ENCODE measurements around the gene PDGFB. TPM values are rescaled to one million over a fixed set of nuclear protein-coding genes. Genes with fewer than 3 reads are reported as not detected.

Gene PDGFB
- total and polyA plus RNA-seq, 12 donors: 9.9 to 45.6 (median 18.5) TPM

- DNase-seq (no peak), ATAC-seq (peak in 4 of 8 donors; percentile 4 to 42 (median 26))
- peaks cover 0 to 3% (median 0%) of the 10 kb centered on the region in 9 donors for H3K36me3 ChIP-seq
- H3K4me3 ChIP-seq: no peak overlapping the region
- intact Hi-C loops (cut with DNase I): no loop called here
- 73 to 76% methylated on average over 15 of the region's 15 CpGs for whole genome bisulfite sequencing, 2 donors
- TF ChIP-seq CTCF (IDR thresholded peaks at IDR 0.05): no peak
- no peaks in the 10 kb centered on the region for H3K27me3 ChIP-seq
- no peak overlapping the region for H3K27ac ChIP-seq
- peaks cover 0 to 16% (median 0%) of the 10 kb centered on the region in 9 donors for H3K4me1 ChIP-seq
- H3K9me3 ChIP-seq: no peaks in the 10 kb centered on the region
Observed at GRCh38 chr22:39207141-39208012, 37.4 kb downstream of the PDGFB start.

- H3K27me3 ChIP-seq: no peaks in the 10 kb centered on the region
- H3K4me1 ChIP-seq: peaks cover 0 to 23% (median 0%) of the 10 kb centered on the region in 9 donors
- no peak overlapping the region for H3K4me3 ChIP-seq
- no peaks in the 10 kb centered on the region for H3K36me3 ChIP-seq
- no peak overlapping the region for H3K27ac ChIP-seq
- 88 to 91% methylated on average over 7 of the region's 7 CpGs for WGBS, 2 donors
- no peaks in the 10 kb centered on the region for H3K9me3 ChIP-seq
- intact Hi-C loops (cut with DNase I): no loop called here
- ATAC-seq: no peak
- DNase-seq: no peak
- no peak for TF ChIP-seq CTCF (IDR thresholded peaks at IDR 0.05)
Observed at GRCh38 chr22:39206491-39206890, 38.3 kb downstream of the PDGFB start.

- no peaks in the 10 kb centered on the region for H3K36me3 ChIP-seq
- ATAC-seq (peak in 2 of 8 donors; percentile 28 to 68), DNase-seq (no peak)
- TF ChIP-seq CTCF (IDR thresholded peaks at IDR 0.05): no peak
- WGBS, 2 donors: 74 to 85% methylated on average over 8 of the region's 8 CpGs
- no peak overlapping the region for H3K27ac ChIP-seq
- no peaks in the 10 kb centered on the region for H3K27me3 ChIP-seq
- peaks cover 0 to 27% (median 0%) of the 10 kb centered on the region in 9 donors for H3K4me1 ChIP-seq
- H3K4me3 ChIP-seq: no peak overlapping the region
- intact Hi-C loops (cut with DNase I): no loop called here
- no peaks in the 10 kb centered on the region for H3K9me3 ChIP-seq
Observed at GRCh38 chr22:39205344-39206021, 39.3 kb downstream of the PDGFB start.

- peaks cover 0 to 27% (median 0%) of the 10 kb centered on the region in 9 donors for H3K4me1 ChIP-seq
- 93 to 95% methylated on average over 8 of the region's 8 CpGs for WGBS, 2 donors
- DNase-seq (no peak), ATAC-seq (no peak)
- peaks cover 0 to 1% (median 0%) of the 10 kb centered on the region in 11 donors for H3K9me3 ChIP-seq
- no peak overlapping the region for H3K4me3 ChIP-seq
- no peak for TF ChIP-seq CTCF (IDR thresholded peaks at IDR 0.05)
- intact Hi-C loops (cut with DNase I): no loop called here
- H3K27ac ChIP-seq: no peak overlapping the region
- H3K27me3 ChIP-seq: no peaks in the 10 kb centered on the region
- H3K36me3 ChIP-seq: no peaks in the 10 kb centered on the region
Observed at GRCh38 chr22:39204216-39204615, 40.6 kb downstream of the PDGFB start.

Data from heart right ventricle (tissue), 16 donors.